Activated effector memory CD4-positive, alpha-beta T cell treated with anti-CD3 and anti-CD28 coated beads, Interleukin-2, amount 50 U/mL, for 16 hours (primary cell): ENCODE results near the gene TFDP1.
A peak's percentile ranks its signal among the peaks of the same experiment; 100 is the strongest.
"Not testable (repeated sequence)": the region's sequence is repeated elsewhere in the genome, so short reads cannot be mapped to it uniquely, and the experiment has no call there.

Source experiments
- DNase-seq: peaks from one replicate; pipeline ENCODE4 v3.0.0-alpha.2; 2020

The TFDP1 gene

GRCh38 chr13:113620036-113620796, 35.7 kb downstream of the TFDP1 start:
- DNase-seq, result no peak

DNA sequence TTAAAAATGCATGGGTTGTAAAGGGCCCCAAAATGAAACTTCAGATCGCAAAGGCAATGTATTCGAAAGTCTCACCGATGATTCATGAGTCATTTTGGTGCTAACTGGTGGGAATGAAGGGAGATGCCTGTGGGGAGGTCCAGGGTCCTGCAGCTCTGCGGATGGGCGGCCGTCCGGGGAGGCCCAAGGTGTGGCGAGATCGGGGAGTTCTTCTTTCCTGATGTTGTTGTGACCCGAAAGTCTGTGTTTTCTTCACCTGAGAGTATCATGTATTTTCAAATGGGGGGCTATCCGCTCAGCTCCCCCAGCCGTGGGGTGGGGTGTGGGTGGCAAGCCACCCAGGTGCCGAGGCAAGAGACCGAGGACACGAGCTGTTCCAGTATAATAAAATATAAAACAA, 36.5 kb downstream of the TFDP1 start:
- no peak for DNase-seq

DNA sequence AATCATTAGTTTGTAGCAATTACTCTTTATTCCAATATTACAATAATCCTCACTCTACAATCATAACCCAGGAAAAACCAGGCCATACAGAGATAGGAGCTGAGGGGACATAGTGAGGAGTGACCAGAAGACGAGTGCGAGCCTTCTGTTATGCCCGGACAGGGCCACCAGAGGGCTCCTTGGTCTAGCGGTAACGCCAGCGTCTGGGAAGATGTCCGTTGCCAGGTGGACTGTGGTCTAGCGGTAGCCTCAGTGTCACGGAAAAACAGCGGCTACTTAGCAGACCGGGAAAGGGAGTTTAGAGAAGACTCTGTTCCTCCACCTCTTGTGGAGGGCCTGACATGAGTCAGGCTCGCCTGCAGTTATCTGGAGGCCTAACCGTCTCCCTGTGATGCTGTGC, 36.9 kb downstream of the TFDP1 start:
- not testable (repeated sequence) for DNase-seq

GRCh38 chr13:113621986-113622550, 37.5 kb downstream of the TFDP1 start:
- not testable (repeated sequence) for DNase-seq

DNA sequence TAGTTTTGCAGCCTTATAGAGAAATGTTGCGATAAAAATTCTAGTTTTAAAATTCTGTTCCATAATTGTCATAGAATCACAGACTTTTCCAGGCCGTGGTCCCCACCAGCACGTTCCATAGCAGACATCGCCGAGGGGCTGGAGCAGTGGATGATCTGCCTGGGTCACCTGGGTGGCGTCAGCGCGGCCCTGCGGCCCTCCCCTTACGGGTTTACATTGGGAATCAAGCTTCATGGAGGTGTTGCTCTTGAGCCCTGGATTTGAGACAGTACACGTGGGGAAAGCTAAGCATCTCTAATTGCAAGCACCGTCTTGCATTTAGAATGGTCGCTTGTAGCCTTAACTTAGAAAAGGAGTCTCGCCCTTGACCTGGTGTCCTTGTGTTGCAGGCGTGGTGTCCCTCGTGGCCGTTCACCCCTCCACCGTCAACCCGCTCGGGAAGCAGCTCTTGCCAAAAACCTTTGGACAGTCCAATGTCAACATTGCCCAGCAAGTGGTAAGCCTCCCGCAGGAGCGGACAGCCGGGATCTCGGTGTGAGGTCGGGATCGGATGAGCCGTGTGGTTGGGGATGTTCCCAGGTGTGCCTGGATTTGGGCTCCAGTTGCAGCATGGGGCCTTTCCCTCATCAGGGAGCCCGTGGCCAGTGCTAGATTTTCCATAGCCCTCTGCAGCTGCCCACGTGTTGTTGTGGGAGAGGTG, 38.4 kb downstream of the TFDP1 start:
- no peak for DNase-seq

DNA sequence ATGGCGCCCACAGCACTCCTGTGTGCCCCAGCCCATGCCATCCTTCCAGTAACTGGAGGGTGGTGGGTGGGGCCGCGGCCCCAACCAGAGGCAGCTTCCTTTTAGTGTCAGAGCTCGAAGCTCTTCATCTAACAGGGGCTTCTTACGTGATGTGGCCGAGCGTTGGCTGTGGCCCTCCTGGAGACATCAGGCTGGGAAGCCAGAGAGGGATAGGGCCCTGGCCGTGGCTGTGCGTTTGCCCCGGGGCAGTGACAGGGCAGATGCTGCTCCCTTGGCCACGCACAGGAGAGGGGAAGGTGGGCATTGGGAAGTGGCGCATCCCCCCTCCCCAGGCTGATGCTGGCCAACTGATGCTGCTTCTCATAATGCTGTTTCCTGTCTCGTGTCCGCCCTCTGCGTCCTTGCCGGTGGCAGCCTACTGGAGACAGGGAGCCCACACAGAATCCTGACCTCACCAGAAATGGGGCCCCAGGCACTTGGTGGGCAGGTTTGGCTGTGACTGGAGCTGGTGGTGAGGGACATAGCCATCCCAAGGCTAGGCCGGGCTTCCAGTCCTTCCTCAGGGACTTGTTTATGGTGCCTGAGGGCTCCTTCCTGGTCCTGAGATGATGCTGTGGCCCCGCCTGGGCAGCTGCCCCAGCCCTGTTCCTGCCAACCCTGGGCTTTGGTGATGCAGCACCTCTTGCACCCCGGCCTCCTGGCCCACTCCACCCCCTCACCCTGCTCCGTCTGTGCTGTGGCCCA, 39.1 kb downstream of the TFDP1 start:
- no peak for DNase-seq

GRCh38 chr13:113624235-113624587, 39.7 kb downstream of the TFDP1 start:
- no peak for DNase-seq

DNA sequence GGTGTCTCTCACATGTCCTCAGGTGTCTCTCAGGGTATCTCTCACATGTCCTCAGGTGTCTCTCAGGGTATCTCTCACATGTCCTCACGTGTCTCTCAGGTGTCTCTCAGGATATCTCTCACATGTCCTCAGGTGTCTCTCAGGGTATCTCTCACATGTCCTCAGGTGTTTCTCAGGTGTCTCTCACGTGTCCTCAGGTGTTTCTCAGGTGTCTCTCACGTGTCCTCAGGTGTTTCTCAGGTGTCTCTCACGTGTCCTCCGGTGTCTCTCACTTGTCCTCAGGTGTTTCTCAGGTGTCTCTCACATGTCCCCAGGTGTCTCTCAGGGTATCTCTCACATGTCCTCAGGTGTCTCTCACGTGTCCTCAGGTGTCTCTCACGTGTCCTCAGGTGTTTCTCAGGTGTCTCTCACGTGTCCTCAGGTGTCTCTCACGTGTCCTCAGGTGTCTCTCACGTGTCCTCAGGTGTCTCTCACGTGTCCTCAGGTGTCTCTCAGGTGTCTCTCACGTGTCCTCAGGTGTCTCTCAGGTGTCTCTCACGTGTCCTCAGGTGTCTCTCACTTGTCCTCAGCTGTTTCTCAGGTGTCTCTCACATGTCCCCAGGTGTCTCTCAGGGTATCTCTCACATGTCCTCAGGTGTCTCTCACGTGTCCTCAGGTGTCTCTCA, 40.2 kb downstream of the TFDP1 start:
- DNase-seq, result not testable (repeated sequence)

DNA sequence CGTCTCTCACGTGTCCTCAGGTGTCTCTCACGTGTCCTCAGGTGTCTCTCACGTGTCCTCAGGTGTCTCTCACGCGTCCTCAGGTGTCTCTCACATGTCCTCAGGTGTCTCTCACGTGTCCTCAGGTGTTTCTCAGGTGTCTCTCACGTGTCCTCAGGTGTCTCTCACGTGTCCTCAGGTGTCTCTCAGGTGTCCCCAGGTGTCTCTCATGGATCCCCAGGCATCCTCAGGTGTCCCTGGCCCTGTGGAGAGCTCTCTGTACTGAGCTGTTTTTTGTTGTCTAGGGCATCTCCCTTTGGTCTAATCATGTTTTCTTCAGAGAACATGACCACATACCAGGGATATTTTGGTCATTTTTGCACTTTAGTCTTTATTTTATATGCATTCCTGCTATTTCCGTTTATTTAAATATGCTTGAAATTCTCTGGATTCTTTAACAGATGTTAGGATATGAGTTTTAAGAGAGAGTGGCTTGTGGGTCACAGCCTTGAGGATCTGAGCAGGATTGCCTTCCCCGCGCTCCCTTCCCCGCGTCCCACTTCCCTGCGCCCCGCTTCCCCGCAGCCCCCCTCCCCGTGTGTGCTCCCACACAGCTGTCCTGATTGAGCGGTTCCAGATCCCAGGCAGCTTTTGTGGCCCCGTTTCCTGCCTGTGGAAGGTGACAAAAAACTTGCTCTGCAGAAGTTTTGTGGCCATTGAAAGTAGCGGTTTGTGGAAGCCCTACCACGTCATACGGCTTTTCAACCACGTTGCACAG, 41.6 kb downstream of the TFDP1 start:
- DNase-seq, result no peak

DNA sequence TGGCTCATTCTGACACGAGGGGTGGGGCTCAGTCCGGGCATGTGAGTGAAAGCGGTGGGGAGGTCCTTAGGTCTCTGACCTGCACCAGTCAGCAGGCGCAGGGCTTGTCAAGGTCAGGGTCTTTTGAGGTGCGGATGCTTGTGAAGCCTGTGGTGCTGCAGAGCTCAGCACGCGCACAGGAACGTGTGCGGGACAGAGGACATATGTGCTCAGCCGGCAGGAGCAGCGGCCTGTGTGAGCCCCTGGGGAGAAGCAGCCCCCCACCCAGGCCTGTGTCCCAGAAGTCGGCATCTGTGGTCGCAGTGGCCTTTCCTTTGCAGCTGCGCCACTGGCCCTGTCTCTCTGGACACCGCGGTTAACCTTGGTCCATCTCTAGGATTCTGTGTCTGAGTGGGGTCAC, 42.6 kb downstream of the TFDP1 start:
- DNase-seq, result no peak

GRCh38 chr13:113628291-113629270, 44.0 kb downstream of the TFDP1 start:
- no peak for DNase-seq

GRCh38 chr13:113629866-113630265, 45.3 kb downstream of the TFDP1 start:
- no peak for DNase-seq

GRCh38 chr13:113630296-113630695, 45.7 kb downstream of the TFDP1 start:
- DNase-seq, result no peak

DNA sequence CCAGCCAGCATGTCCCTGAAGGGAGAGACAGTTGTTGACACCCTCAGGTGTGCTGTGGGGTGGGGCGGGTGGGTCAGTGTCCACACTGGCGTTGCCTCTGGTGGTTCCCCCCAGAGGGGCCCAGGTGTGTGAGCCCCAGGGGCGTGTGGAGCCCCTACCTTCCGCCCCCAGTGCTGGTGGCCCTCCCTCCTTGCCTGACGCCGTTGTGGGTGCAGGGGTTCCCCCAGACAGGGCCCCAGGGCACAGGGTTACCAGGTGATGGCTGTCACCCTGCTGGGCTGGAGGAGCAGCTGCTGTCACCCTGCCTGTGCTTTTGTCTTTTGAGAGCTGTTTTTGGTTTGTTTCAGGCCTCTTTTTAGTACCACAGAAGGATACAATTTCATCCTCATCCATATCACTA, 46.3 kb downstream of the TFDP1 start:
- DNase-seq, result no peak

DNA sequence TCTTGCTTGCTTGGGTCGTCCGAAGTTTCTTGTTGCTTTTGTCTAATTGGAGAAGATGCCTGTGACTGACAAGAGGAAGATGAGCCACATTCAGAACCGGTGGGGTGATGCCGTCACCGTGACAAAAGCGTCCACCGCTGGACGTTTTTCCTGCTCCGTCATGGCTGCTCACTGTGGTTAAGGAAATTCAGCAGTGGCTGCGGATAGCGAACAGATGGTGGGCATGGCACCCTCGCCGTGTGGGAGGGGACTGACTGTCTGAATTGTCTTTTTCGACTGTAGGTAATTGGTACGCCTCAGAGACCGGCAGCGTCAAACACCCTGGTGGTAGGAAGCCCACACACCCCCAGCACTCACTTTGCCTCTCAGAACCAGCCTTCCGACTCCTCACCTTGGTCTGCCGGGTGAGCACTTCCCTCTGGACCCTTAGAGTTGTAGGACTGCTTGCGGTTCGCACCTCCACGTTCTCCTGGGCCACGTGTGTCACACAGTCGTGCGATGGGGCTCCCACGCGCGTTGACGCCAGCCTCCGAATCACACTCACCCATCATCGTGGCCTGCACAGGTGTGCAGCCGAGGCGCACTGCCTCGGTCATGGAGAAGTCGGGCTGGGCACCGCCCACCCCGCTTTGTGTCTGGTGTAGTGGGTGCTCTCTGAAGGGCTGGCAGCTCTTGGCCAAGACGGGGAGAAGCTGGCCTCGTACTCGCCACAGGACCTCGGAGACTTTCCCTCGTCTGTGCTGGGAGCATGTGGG, 47.0 kb downstream of the TFDP1 start:
- no peak for DNase-seq

- no peak for DNase-seq
Observed at GRCh38 chr13:113632706-113633484, 48.3 kb downstream of the TFDP1 start.

DNA sequence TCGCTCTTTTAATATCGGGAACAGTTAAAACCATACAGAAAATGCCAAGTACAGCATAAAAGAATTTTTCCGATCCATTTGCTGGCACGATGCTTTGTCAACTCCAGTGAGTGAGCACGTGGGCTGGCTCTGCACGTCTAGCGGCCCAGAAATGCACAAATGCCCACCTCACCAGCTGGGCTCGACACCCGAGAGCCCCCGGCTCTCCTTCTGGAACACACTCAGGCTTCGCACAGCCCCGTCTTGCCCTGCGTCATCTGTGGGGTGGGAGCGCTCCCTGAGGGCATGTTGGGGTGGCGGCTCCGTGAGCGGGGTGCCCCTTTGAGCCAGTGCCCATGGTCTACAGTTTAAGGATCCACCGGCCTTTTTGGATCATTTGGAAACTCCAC, 48.9 kb downstream of the TFDP1 start:
- peak; percentile 56 for DNase-seq

GRCh38 chr13:113634279-113635047, 49.9 kb downstream of the TFDP1 start:
- DNase-seq, result no peak

DNA sequence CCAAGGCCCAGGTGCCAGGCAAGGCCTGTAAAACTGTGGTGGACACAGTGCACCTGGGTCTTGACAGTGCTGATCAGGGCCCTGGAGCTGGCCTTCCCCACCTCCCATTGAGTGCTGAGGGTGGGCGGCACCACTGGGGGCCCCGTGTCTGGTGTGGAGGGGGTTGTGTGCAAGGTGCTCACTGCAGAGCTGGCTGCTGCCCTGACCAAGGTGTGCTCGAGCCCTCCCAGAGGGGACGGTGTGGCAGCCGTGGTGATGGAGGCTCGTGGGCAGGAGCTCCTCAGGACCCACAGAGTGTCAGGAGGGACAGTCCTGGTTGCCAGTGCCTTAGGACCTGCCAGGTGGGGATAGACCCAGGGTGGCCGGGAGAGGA, 50.5 kb downstream of the TFDP1 start:
- DNase-seq, result no peak
